Keratinocyte (primary cell): ENCODE results near the gene SMIM28. TPM values are rescaled to one million over a fixed set of nuclear protein-coding genes. Genes with fewer than 3 reads are reported as not detected.

ENCODE experiments used
- DNase-seq: peaks from one replicate; pipeline ENCODE4 v3.0.0-alpha.2; 2011; ENCODE audit warnings: low read depth, missing footprints, low spot score
- FAIRE-seq: peaks from 2 replicates; lab custom pipeline; 2011; peaks lifted over from hg19 to GRCh38; lab: Jason Lieb, UNC
- H2AFZ ChIP-seq: 2 replicates; pipeline ENCODE4 v1.6.0; 2012; ENCODE audit warnings: low read length, control low read depth, inconsistent platforms; ENCODE audit not compliant: control insufficient read depth
- H3K27ac ChIP-seq: 2 replicates; pipeline ENCODE4 v1.5.1; 2011; ENCODE audit warnings: low read length; ENCODE audit not compliant: control insufficient read depth, insufficient read depth
- H3K27me3 ChIP-seq: 3 replicates; pipeline ENCODE4 v1.6.0; 2011; ENCODE audit warnings: low read length; ENCODE audit not compliant: control insufficient read depth, insufficient read depth; ENCODE audit errors: extremely low read depth
- H3K36me3 ChIP-seq, 2 experiments: 2 replicates in 1 of 2; 3 replicates in 1 of 2; pipeline ENCODE4 v1.5.1; 2011; ENCODE audit warnings: low read length in 2 of 2, mild to moderate bottlenecking in 1 of 2; ENCODE audit not compliant: control insufficient read depth in 2 of 2, insufficient read depth in 2 of 2; ENCODE audit errors: extremely low read depth in 1 of 2
- H3K4me1 ChIP-seq: 3 replicates; pipeline ENCODE4 v1.5.1; 2011; ENCODE audit warnings: low read length; ENCODE audit not compliant: control insufficient read depth, insufficient read depth; ENCODE audit errors: extremely low read depth
- H3K4me2 ChIP-seq: 3 replicates; pipeline ENCODE4 v1.6.0; 2011; ENCODE audit warnings: low read depth, low read length; ENCODE audit not compliant: control insufficient read depth, insufficient read depth; ENCODE audit errors: extremely low read depth
- H3K4me3 ChIP-seq, 3 experiments: fragments of 200-600 bp in 1 of 3; sonication (generic) in 1 of 3; 2 replicates in 2 of 3; 3 replicates in 1 of 3; pipeline ENCODE4 v1.5.1; 2011 to 2016; ENCODE audit warnings: low read length in 3 of 3, mild to moderate bottlenecking in 3 of 3, control low read depth in 2 of 3, inconsistent platforms in 1 of 3, low read depth in 1 of 3, mixed read lengths in 1 of 3, mixed run types in 1 of 3, moderate library complexity in 1 of 3; ENCODE audit not compliant: control insufficient read depth in 2 of 3, insufficient read depth in 2 of 3; ENCODE audit errors: extremely low read depth in 1 of 3
- H3K79me2 ChIP-seq: 2 replicates; pipeline ENCODE4 v1.6.0; 2012; ENCODE audit warnings: low read length; ENCODE audit not compliant: control insufficient read depth, insufficient read depth
- H3K9ac ChIP-seq: 3 replicates; pipeline ENCODE4 v1.6.0; 2011; ENCODE audit warnings: low read length; ENCODE audit not compliant: control insufficient read depth, insufficient read depth; ENCODE audit errors: extremely low read depth
- H3K9me1 ChIP-seq: 3 replicates; pipeline ENCODE4 v1.6.0; 2011; ENCODE audit warnings: low read length; ENCODE audit not compliant: control insufficient read depth, insufficient read depth; ENCODE audit errors: extremely low read depth
- H3K9me3 ChIP-seq: 2 replicates; pipeline ENCODE4 v1.5.1; 2012; ENCODE audit warnings: low read depth, low read length; ENCODE audit not compliant: control insufficient read depth
- H4K20me1 ChIP-seq: 3 replicates; pipeline ENCODE4 v1.6.0; 2011; ENCODE audit warnings: low read length; ENCODE audit not compliant: control insufficient read depth, insufficient read depth; ENCODE audit errors: extremely low read depth
- CTCF ChIP-seq, 3 experiments: IDR thresholded peaks in 1 of 3; conservative IDR thresholded peaks in 1 of 3; optimal IDR thresholded peaks in 1 of 3; 2 replicates in 2 of 3; 3 replicates in 1 of 3; pipeline versions ENCODE3 to v1.5.1; 2011; ENCODE audit warnings: low read length in 3 of 3, mild to moderate bottlenecking in 3 of 3, moderate library complexity in 2 of 3, control low read depth in 1 of 3, inconsistent platforms in 1 of 3; ENCODE audit not compliant: insufficient read depth in 2 of 3; ENCODE audit errors: extremely low read depth in 1 of 3
- EZH2 ChIP-seq: IDR thresholded peaks from one replicate; pipeline ENCODE4 v1.6.1; 2012; ENCODE audit warnings: inconsistent platforms, mild to moderate bottlenecking, low read length, moderate library complexity
- dilution Hi-C: fragments of 300-500 bp; cut with MboI; formaldehyde crosslinking; loops from one replicate; pipeline ENCODE4 v1.7.0; 2020; ENCODE audit warnings: low sequenced_read_pairs; ENCODE audit not compliant: extremely low pct_ligation_motif_present
- polyA plus RNA-seq, 5 experiments: library from polyadenylated mRNA; depleted of rRNA in 3 of 5; stranded (reverse) in 3 of 5; stranded (forward) in 1 of 5; unstranded in 1 of 5; fragments of >200 nt; gene quantifications; 1 replicate in 1 of 5; 2 replicates in 3 of 5; 3 replicates in 1 of 5; pipeline versions ENCODE4 v1.2.1 to v1.2.3, GENCODE V29; 2011 to 2012; ENCODE audit warnings: missing spikeins in 2 of 5, low read depth in 1 of 5, low replicate concordance in 1 of 5

The SMIM28 gene
- polyA plus RNA-seq, 1 donor (not counting 4 experiments of a cell fraction or from before 2014, with no cell fraction given), result not detected

- no peak overlapping the region for H2AFZ ChIP-seq
- no peak for TF ChIP-seq EZH2
- no peaks in the 10 kb centered on the region for H4K20me1 ChIP-seq
- no peaks in the 10 kb centered on the region for H3K9me3 ChIP-seq
- H3K79me2 ChIP-seq, result no peaks in the 10 kb centered on the region
- dilution Hi-C loops, result no loop called here
- no peaks in the 10 kb centered on the region for H3K36me3 ChIP-seq
- no peaks in the 10 kb centered on the region for H3K27me3 ChIP-seq
- H3K4me1 ChIP-seq, result no peaks in the 10 kb centered on the region
- no peak overlapping the region for H3K9ac ChIP-seq
- H3K27ac ChIP-seq, result no peak overlapping the region
- FAIRE-seq, result no peak
- H3K4me3 ChIP-seq, result no peak overlapping the region
- no peak for DNase-seq
- H3K9me1 ChIP-seq, result no peaks in the 10 kb centered on the region
- H3K4me2 ChIP-seq, result no peak overlapping the region
Observed at GRCh38 chr6:138370631-138371451, 6.9 kb upstream of the SMIM28 start.

GRCh38 chr6:138371452-138371711 is 6.3 kb upstream of the SMIM28 start:
- no peaks in the 10 kb centered on the region for H3K27me3 ChIP-seq
- H3K27ac ChIP-seq, result no peak overlapping the region
- FAIRE-seq, result no peak
- DNase-seq, result no peak
- no peak overlapping the region for H3K4me3 ChIP-seq
- H2AFZ ChIP-seq, result no peak overlapping the region
- no peaks in the 10 kb centered on the region for H3K9me1 ChIP-seq
- H3K4me2 ChIP-seq, result no peak overlapping the region
- dilution Hi-C loops, result no loop called here
- H3K4me1 ChIP-seq, result no peaks in the 10 kb centered on the region
- H3K36me3 ChIP-seq, result no peaks in the 10 kb centered on the region
- H3K9me3 ChIP-seq, result no peaks in the 10 kb centered on the region
- no peak for TF ChIP-seq EZH2
- no peak for TF ChIP-seq CTCF (optimal IDR thresholded peaks at IDR 0.05 in 1 of 3, IDR thresholded peaks at IDR 0.05 in 1 of 3, conservative IDR thresholded peaks at IDR 0.05 in 1 of 3; ENCODE audit: extremely low read depth in 1 of 3, insufficient read depth in 2 of 3, low read length in 3 of 3)
- no peak overlapping the region for H3K9ac ChIP-seq
- no peaks in the 10 kb centered on the region for H3K79me2 ChIP-seq
- H4K20me1 ChIP-seq, result no peaks in the 10 kb centered on the region

GRCh38 chr6:138371720-138372119 is 6.0 kb upstream of the SMIM28 start:
- H3K4me2 ChIP-seq, result no peak overlapping the region
- dilution Hi-C loops, result no loop called here
- H3K9ac ChIP-seq, result no peak overlapping the region
- H3K79me2 ChIP-seq, result no peaks in the 10 kb centered on the region
- no peaks in the 10 kb centered on the region for H3K9me3 ChIP-seq
- no peak for DNase-seq
- H3K9me1 ChIP-seq, result no peaks in the 10 kb centered on the region
- no peak overlapping the region for H3K4me3 ChIP-seq
- no peaks in the 10 kb centered on the region for H4K20me1 ChIP-seq
- no peaks in the 10 kb centered on the region for H3K27me3 ChIP-seq
- no peak overlapping the region for H2AFZ ChIP-seq
- TF ChIP-seq EZH2, result no peak
- TF ChIP-seq CTCF (optimal IDR thresholded peaks at IDR 0.05 in 1 of 3, IDR thresholded peaks at IDR 0.05 in 1 of 3, conservative IDR thresholded peaks at IDR 0.05 in 1 of 3; ENCODE audit: extremely low read depth in 1 of 3, insufficient read depth in 2 of 3, low read length in 3 of 3), result no peak
- no peaks in the 10 kb centered on the region for H3K36me3 ChIP-seq
- no peak for FAIRE-seq
- no peak overlapping the region for H3K27ac ChIP-seq
- H3K4me1 ChIP-seq, result no peaks in the 10 kb centered on the region
